GM12878 (cell line): Measurements from ENCODE around the gene NMD3. TPM values are rescaled to one million over a fixed set of nuclear protein-coding genes. Genes with fewer than 3 reads are reported as not detected.

ENCODE experiments used
- CEBPB ChIP-seq, 2 experiments: fragments of 150-350 bp in 1 of 2; IDR thresholded peaks; 2 replicates each; pipeline ENCODE4 v1.6.1; 2012 to 2014; ENCODE audit warnings: low read depth in 2 of 2, low read length in 2 of 2, borderline replicate concordance in 1 of 2, inconsistent platforms in 1 of 2
- CEBPZ ChIP-seq: fragments of 150-350 bp; IDR thresholded peaks from 2 replicates; pipeline ENCODE4 v1.6.1; 2016; ENCODE audit warnings: low read depth, low read length
- CHD1 ChIP-seq: IDR thresholded peaks from 2 replicates; pipeline ENCODE4 v1.6.1; 2012; ENCODE audit warnings: low read depth, low read length, improper control_type of control experiment
- CHD2 ChIP-seq: IDR thresholded peaks from 2 replicates; pipeline ENCODE4 v1.6.1; 2011; ENCODE audit warnings: low read depth, low read length, improper control_type of control experiment, borderline replicate concordance
- HDGF ChIP-seq: fragments of 450-650 bp; IDR thresholded peaks from 2 replicates; pipeline ENCODE4 v1.6.1; 2016; ENCODE audit warnings: antibody characterized with exemption
- IRF4 ChIP-seq: IDR thresholded peaks from 2 replicates; pipeline ENCODE4 v1.6.1; 2011; ENCODE audit warnings: low read depth, low read length
- JUNB ChIP-seq: IDR thresholded peaks from 2 replicates; pipeline ENCODE4 v1.6.1; 2016; ENCODE audit warnings: antibody characterized with exemption, mild to moderate bottlenecking
- MEF2B ChIP-seq: fragments of 450-650 bp; IDR thresholded peaks from 2 replicates; pipeline ENCODE4 v1.6.1; 2018; ENCODE audit warnings: mild to moderate bottlenecking, moderate library complexity; ENCODE audit not compliant: partially characterized antibody, poor library complexity, severe bottlenecking
- MYC ChIP-seq: IDR thresholded peaks from 2 replicates; pipeline ENCODE4 v1.6.1; 2011; ENCODE audit warnings: mild to moderate bottlenecking, low read length, moderate library complexity, inconsistent platforms; ENCODE audit not compliant: insufficient read depth, insufficient replicate concordance, insufficient read length, severe bottlenecking
- NFIC ChIP-seq: IDR thresholded peaks from 2 replicates; pipeline ENCODE4 v1.6.1; 2012; ENCODE audit warnings: low read depth, mild to moderate bottlenecking, inconsistent platforms, low read length, moderate library complexity
- NFYB ChIP-seq: IDR thresholded peaks from 2 replicates; pipeline ENCODE4 v1.6.1; 2011; ENCODE audit warnings: low read depth, mild to moderate bottlenecking, low read length, improper control_type of control experiment, moderate library complexity; ENCODE audit not compliant: insufficient read depth
- NR2F1 ChIP-seq: fragments of 450-650 bp; conservative IDR thresholded peaks from 2 replicates; pipeline ENCODE4 v1.6.1; 2017; ENCODE audit warnings: mild to moderate bottlenecking
- RAD21 ChIP-seq: IDR thresholded peaks from 2 replicates; pipeline ENCODE4 v1.6.1; 2011; ENCODE audit warnings: mild to moderate bottlenecking, low read depth, low read length, moderate library complexity; ENCODE audit not compliant: insufficient read depth
- RUNX3 ChIP-seq: IDR thresholded peaks from 2 replicates; pipeline ENCODE4 v1.6.1; 2012; ENCODE audit warnings: low read length, inconsistent platforms
- SKIL ChIP-seq: fragments of 450-650 bp; IDR thresholded peaks from 2 replicates; pipeline ENCODE4 v1.6.1; 2017; ENCODE audit warnings: mild to moderate bottlenecking, low read depth, inconsistent platforms; ENCODE audit not compliant: poor library complexity, severe bottlenecking
- SMAD5 ChIP-seq: IDR thresholded peaks from 2 replicates; pipeline ENCODE4 v1.6.1; 2016; ENCODE audit warnings: antibody characterized with exemption, low read depth
- SRF ChIP-seq, 2 experiments: IDR thresholded peaks; 2 replicates each; pipeline ENCODE4 v1.6.1; 2011; ENCODE audit warnings: low read depth in 2 of 2, low read length in 2 of 2, mild to moderate bottlenecking in 1 of 2, moderate library complexity in 1 of 2
- TCF3 ChIP-seq: IDR thresholded peaks from 2 replicates; pipeline ENCODE4 v1.6.1; 2012; ENCODE audit warnings: low read depth, mild to moderate bottlenecking, low read length, borderline replicate concordance; ENCODE audit not compliant: insufficient read depth
- ZNF622 ChIP-seq: fragments of 450-650 bp; IDR thresholded peaks from 2 replicates; pipeline ENCODE4 v1.6.1; 2017; ENCODE audit warnings: mild to moderate bottlenecking, inconsistent platforms
- polyA plus RNA-seq, 11 experiments: library from polyadenylated mRNA; depleted of rRNA in 4 of 11; unstranded in 6 of 11; stranded (reverse) in 5 of 11; fragments of >200 nt; fragmentation: Nextera tagmentation in 4 of 11; fragmentation: Illumina TruSeq in 1 of 11; extraction: Ambion mirVana in 4 of 11; extraction: Trizol in 1 of 11; gene quantifications; 1 replicate in 1 of 11; 2 replicates in 10 of 11; pipeline versions ENCODE4 v1.2.1 to v1.2.3, GENCODE V29; 2011 to 2016; ENCODE audit warnings: inconsistent platforms in 2 of 11, missing spikeins in 2 of 11, low read depth in 1 of 11
- total RNA-seq, 4 experiments: library from RNA; depleted of rRNA in 3 of 4; stranded (reverse); fragments of >200 nt in 3 of 4; fragmentation: Illumina TruSeq in 1 of 4; extraction: Trizol in 1 of 4; gene quantifications; 2 replicates each; pipeline versions ENCODE4 v1.2.1 to v1.2.3, GENCODE V29; 2013 to 2021
- TF ChIP-seq, protein P1 (sequence below): fragments of 450-650 bp; IDR thresholded peaks from 2 replicates; pipeline ENCODE4 v1.6.1; 2018; ENCODE audit warnings: mild to moderate bottlenecking, low read depth, moderate library complexity; ENCODE audit not compliant: partially characterized antibody

NMD3 gene
- total and polyA plus RNA-seq, 10 of the 15 experiments (the other 5 are each of a cell fraction or from before 2014, with no cell fraction given), result 34.2 to 66.8 (median 55.7) TPM

- TF ChIP-seq NFYB (no peak), JUNB (no peak), SRF (IDR thresholded peaks at IDR 0.05; ENCODE audit: low read depth in 2 of 2, low read length in 2 of 2) (no peak), CHD2 (peak; percentile 96), SMAD5 (peak; percentile 81; the same call in 1 of the 2 replicates), RAD21 (no peak), MEF2B (peak; percentile 88), CEBPB (IDR thresholded peaks at IDR 0.05; ENCODE audit: borderline replicate concordance in 1 of 2, low read depth in 2 of 2, low read length in 2 of 2) (no peak), MYC (no peak), NR2F1 (peak; percentile 90), IRF4 (no peak), CHD1 (peak; percentile 38; the same call in 1 of the 2 replicates), RUNX3 (0 out of 2 replicates have a peak, but pooled peaks have one; percentile 54), NFIC (no peak), CEBPZ (no peak), ZNF622 (no peak), TCF3 (no peak), SKIL (no peak), HDGF (peak; percentile 41; the same call in 1 of the 2 replicates)
- TF ChIP-seq, protein P1, sequence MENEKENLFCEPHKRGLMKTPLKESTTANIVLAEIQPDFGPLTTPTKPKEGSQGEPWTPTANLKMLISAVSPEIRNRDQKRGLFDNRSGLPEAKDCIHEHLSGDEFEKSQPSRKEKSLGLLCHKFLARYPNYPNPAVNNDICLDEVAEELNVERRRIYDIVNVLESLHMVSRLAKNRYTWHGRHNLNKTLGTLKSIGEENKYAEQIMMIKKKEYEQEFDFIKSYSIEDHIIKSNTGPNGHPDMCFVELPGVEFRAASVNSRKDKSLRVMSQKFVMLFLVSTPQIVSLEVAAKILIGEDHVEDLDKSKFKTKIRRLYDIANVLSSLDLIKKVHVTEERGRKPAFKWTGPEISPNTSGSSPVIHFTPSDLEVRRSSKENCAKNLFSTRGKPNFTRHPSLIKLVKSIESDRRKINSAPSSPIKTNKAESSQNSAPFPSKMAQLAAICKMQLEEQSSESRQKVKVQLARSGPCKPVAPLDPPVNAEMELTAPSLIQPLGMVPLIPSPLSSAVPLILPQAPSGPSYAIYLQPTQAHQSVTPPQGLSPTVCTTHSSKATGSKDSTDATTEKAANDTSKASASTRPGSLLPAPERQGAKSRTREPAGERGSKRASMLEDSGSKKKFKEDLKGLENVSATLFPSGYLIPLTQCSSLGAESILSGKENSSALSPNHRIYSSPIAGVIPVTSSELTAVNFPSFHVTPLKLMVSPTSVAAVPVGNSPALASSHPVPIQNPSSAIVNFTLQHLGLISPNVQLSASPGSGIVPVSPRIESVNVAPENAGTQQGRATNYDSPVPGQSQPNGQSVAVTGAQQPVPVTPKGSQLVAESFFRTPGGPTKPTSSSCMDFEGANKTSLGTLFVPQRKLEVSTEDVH, result no peak
These were observed at the start of gene NMD3 (continued) for GRCh38 chr3:161220850-161221753.
